NB4 (cell line): Measurements from ENCODE around the gene CWC27.

Source experiments
- MYC ChIP-seq: IDR thresholded peaks from 2 replicates; pipeline ENCODE4 v1.6.1; 2011; ENCODE audit warnings: low read depth, low read length
- POLR2A ChIP-seq: IDR thresholded peaks from 2 replicates; pipeline ENCODE4 v1.6.1; 2011; ENCODE audit warnings: mild to moderate bottlenecking; ENCODE audit not compliant: insufficient read length; ENCODE audit errors: extremely low read depth
- TF ChIP-seq, protein P1 (sequence below): IDR thresholded peaks from one replicate; pipeline ENCODE4 v1.5.1; 2012; ENCODE audit warnings: low read depth, low read length

DNA sequence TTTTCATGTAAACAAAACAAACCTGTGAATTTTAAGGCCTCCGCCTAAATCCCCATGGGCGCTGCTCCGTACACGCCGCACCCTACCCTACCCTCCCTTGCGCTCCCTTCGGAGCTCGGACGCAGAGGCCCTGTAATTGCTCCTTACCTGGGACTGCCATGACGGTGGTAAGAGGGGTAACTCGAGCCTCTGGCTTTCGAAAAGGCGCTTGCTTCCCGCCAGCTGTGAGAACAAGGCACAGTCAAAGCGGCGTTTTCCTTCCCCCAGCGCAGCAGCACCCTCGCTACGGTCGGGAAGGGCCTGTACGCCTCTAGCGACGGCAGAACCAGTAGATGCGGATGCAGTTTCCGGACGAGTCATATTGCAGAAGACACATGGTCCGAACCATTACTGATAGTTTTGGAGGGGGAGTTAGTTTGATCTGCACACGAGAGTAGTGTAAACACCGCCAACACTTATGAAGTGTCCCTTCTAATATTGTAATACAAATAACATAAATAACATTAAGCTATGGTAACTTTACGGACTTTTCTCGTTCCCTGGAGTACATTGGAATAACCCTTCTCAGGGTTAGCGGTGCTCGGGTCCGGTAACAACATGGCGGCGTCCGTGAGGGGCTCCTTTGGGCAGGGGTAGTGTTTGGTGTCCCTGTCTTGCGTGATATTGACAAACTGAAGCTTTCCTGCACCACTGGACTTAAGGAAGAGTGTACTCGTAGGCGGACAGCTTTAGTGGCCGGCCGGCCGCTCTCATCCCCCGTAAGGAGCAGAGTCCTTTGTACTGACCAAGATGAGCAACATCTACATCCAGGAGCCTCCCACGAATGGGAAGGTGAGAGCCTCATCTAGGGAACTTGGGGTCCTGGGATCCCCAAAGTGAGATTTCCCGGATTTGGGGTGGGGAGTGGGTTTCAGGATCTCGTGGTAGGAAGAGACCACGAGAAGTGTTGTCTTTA, at the start of gene CWC27, which contains the start of gene SREK1IP1:
- TF ChIP-seq, protein P1, sequence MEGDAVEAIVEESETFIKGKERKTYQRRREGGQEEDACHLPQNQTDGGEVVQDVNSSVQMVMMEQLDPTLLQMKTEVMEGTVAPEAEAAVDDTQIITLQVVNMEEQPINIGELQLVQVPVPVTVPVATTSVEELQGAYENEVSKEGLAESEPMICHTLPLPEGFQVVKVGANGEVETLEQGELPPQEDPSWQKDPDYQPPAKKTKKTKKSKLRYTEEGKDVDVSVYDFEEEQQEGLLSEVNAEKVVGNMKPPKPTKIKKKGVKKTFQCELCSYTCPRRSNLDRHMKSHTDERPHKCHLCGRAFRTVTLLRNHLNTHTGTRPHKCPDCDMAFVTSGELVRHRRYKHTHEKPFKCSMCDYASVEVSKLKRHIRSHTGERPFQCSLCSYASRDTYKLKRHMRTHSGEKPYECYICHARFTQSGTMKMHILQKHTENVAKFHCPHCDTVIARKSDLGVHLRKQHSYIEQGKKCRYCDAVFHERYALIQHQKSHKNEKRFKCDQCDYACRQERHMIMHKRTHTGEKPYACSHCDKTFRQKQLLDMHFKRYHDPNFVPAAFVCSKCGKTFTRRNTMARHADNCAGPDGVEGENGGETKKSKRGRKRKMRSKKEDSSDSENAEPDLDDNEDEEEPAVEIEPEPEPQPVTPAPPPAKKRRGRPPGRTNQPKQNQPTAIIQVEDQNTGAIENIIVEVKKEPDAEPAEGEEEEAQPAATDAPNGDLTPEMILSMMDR, result no peak
- peak; percentile 50 for TF ChIP-seq POLR2A
- TF ChIP-seq MYC, result peak; percentile 31; the same call in 1 of the 2 replicates
